Peyer's patch (tissue), 4 donors: ENCODE measurements around the gene CCDC185.

Source experiments
- CTCF ChIP-seq, 6 experiments: fragments of 450-650 bp in 4 of 6; fragments of 200-600 bp in 2 of 6; sonication (generic) in 1 of 6; IDR thresholded peaks; one replicate each; pipeline ENCODE4 v1.5.1; 2017 to 2019; ENCODE audit warnings: antibody characterized with exemption in 6 of 6, mild to moderate bottlenecking in 3 of 6, moderate library complexity in 1 of 6
- POLR2A ChIP-seq, 2 donors: fragments of 450-650 bp; IDR thresholded peaks; one replicate each; pipeline ENCODE4 v1.5.1; 2017; ENCODE audit warnings: antibody characterized with exemption in 2 of 2, mild to moderate bottlenecking in 2 of 2, moderate library complexity in 2 of 2

DNA sequence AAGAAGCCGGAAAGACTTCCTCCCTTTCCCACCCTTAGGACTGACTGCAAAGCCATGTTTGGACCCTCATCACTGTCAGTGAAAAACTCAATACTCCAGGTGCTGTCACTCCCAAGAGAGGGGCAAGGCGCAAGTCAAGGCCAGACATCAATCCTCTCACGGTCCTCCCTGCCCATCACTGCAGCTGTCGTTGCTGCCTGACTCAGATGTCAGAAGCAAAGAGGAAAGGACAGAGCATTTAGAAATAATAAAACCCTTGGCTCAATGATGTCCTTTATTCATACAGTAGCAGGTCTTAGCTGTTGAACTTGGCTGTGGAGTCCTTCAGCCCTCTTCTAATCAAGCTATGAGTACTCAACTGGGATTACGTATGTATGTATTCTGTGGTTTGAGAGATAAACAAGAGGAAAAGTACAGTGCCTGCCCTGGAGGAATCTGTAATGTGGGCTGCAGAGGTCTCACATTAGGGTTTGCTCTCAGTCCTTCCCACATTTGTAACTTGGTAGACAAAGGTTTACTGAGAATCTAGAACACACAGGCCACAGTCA, 42.8 kb upstream of the CCDC185 start:
- TF ChIP-seq CTCF (IDR thresholded peaks at IDR 0.05) (no peak), POLR2A (IDR thresholded peaks at IDR 0.05) (no peak)
